ENCODE results near the gene CYGB.

The CYGB gene

DNA sequence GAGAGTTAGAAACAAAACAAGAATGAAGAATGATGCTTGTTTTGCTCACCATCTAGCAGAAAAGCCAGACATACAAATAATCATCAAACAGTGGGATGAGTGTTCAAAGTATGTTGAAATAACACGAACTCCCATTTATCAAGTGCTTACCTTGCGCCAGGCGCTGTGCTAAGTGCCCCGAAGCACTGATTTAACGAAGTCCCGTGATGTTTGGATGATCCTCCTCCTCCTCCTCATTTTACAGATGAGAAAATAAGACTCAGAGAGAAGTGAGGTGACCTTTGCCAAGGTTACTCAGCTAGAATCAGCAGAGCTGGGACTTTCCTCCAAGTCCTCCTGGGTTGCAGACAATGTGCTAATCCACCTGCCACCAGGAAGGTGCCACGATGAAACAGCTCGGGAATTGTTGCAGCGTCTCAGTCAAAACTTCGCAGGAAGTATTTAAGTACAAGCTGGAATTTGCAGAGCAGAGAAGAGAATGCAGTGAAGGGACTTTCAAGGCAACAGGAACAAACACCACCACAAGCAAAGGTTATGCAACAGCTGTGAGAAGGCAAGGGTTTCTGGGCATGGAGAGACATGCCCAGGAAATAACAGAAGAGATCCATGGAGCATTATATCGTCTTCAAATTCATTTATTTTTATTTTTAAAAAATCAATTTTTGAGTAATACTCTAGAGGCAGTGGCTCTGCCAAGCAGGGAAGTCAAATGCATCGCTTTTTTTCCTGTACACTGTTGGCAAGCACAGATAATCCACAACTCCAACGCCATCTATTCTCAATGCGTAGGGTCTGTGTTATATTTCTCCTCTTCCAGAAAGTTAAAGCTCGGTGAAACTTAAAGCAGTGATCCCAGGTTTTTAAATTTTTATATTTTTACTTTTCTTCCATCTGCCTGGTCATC, 13.5 kb upstream of the CYGB start:
- no peak for DNase-seq (ENCODE audit: low read depth in 2 of 2, low spot score in 1 of 2)

GRCh38 chr17:76549539-76549938, 12.0 kb upstream of the CYGB start:
- no peak for DNase-seq (ENCODE audit: low read depth in 2 of 2, low spot score in 1 of 2)

- DNase-seq (ENCODE audit: low read depth in 2 of 2, low spot score in 1 of 2) = no peak
Measured at GRCh38 chr17:76549215-76549518, 11.7 kb upstream of the CYGB start.

GRCh38 chr17:76548378-76549214, 11.1 kb upstream of the CYGB start:
- no peak for DNase-seq (ENCODE audit: low read depth in 2 of 2, low spot score in 1 of 2)

DNA sequence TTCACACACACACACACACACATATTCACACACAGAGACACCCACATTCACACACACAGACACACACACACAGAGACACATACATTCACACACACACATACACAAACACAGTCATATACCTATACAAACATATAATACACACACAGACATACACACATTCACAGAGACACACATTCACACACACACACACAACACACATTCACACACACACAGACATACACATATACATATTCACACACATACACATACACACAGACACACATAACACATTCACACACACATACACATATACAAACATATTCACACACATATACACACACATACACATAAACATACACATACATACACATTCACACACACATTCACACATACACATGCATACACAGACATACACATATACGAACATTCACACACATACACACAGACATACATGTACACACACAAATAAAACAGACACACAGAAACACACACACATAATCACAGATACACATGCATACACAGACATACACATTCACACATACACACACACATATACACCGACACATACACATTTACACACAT, 10.2 kb upstream of the CYGB start:
- no peak for DNase-seq (ENCODE audit: low read depth in 2 of 2, low spot score in 1 of 2)

DNA sequence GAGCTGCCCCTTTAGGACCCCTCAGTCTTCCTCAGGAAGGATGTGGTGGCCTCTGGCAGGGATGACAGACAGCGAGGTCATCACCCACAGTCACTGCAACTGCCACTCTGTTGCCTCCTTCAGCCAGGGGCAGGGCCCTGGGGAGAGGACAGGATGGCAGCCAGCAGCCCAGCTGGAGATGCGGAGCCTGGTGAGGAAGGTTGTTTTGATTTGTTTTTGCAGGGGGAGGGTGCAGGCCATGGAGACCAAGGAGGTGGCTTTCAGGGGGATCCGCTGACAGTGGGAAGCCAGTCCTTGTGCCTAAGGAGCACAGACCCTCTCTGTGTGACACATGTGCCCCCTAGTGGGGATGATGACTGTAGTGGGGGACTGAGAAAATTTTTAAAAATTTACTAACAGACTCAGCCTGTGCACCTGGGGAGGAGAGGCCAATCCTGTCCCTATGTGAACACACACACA, 9.7 kb upstream of the CYGB start:
- no peak for DNase-seq (ENCODE audit: low read depth in 2 of 2, low spot score in 1 of 2)

- no peak for DNase-seq (ENCODE audit: low read depth in 2 of 2, low spot score in 1 of 2)
Measured at GRCh38 chr17:76546556-76547182, 9.2 kb upstream of the CYGB start.

DNA sequence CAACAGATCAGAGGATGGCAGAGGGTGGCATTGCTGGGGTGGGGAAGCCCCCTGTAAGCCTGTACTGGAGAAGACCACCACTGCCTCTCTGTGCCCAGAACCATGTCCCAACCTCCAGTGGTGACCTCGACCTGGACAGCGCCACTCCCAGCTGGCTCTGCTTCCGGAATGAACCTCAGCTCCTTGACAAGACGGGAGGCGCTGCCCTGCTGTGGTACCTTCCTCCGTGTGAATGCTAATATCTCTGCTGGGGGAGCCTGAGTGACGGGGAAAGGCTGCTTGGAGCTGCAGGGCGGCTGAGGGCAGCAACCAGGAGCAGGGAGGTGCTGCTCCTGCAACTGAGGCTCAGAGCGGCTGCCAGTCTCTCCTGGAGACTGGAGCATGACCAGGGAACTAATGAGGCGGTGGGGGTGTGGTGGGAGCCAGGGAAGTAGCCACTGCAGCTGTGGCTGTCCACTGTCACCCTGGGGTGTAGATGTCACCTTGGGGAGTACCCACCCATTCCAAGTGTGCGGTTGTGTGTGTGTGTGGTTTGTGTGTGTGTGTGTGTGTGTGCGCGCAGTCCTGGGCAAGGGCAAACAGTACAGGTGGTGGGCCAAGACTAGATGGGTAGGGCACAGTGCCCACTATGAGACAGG, 8.5 kb upstream of the CYGB start:
- no peak for DNase-seq (ENCODE audit: low read depth in 2 of 2, low spot score in 1 of 2)

- no peak for DNase-seq (ENCODE audit: low read depth in 2 of 2, low spot score in 1 of 2)
Measured at GRCh38 chr17:76544546-76545365, 7.2 kb upstream of the CYGB start.

- DNase-seq (ENCODE audit: low read depth in 2 of 2, low spot score in 1 of 2) = no peak
Measured at GRCh38 chr17:76543826-76544545, 6.5 kb upstream of the CYGB start.

DNA sequence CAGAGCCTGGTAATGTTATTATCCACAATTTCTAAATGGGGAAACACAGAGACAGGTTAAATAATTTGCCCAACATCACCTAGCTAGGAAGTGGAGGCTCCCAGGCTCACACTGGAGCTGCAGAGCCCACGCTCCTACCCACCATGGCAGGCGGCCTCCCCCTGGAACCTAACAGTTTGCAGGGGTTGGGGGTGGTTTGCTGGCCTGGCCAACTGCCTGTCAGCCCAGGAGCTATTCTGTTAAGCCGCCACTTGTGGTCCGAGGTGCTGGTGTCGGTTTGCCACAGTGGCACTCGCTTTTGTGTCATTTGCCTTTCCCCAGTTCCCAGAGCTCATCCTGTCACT, 5.9 kb upstream of the CYGB start:
- no peak for DNase-seq (ENCODE audit: low read depth in 2 of 2, low spot score in 1 of 2)

- no peak for DNase-seq (ENCODE audit: low read depth in 2 of 2, low spot score in 1 of 2)
Measured at GRCh38 chr17:76542984-76543383, 5.5 kb upstream of the CYGB start.

GRCh38 chr17:76542566-76542971, 5.1 kb upstream of the CYGB start:
- no peak for DNase-seq (ENCODE audit: low read depth in 2 of 2, low spot score in 1 of 2)

- DNase-seq (ENCODE audit: low read depth in 2 of 2, low spot score in 1 of 2) = no peak
Measured at GRCh38 chr17:76541739-76542454, 4.4 kb upstream of the CYGB start.

GRCh38 chr17:76540381-76541300, 3.1 kb upstream of the CYGB start:
- no peak for DNase-seq (ENCODE audit: low read depth in 2 of 2, low spot score in 1 of 2)

DNA sequence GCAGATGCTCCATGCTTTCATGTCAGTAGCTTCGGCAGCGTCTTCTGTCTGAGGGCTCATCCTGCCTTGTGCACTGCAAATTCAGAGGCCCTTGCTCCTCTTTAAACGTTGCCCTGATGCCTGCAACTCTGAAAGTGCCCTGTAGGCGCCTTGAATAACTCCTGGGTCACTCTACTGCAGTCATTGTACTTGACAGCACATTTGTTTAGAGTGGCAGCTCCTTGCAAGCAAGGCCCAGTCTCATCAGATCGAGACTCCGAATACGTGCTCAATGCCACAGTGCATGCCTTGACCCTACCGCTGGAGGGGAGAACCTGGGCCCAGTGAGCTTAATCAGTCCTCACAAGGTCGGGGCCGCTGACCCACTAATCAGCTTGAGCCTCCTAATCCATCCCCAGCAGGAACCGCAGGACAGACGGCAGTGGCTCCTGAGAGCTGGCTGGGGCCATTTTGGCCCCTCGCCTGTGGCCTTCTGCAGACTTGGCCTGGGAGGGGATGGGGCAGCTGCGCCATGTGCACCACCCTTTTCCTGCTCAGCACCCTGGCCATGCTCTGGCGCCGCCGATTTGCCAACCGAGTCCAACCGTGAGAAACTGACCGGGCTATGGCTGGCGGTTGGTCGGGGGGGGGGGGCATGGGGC, 2.2 kb upstream of the CYGB start, which contains the start of gene PRCD:
PRCD (plus strand) TSS at position 414 of the 641 bp plus-strand sequence; CDS start at position 512, 98 bp downstream.
- DNase-seq (ENCODE audit: low read depth in 2 of 2, low spot score in 1 of 2) = no peak

DNA sequence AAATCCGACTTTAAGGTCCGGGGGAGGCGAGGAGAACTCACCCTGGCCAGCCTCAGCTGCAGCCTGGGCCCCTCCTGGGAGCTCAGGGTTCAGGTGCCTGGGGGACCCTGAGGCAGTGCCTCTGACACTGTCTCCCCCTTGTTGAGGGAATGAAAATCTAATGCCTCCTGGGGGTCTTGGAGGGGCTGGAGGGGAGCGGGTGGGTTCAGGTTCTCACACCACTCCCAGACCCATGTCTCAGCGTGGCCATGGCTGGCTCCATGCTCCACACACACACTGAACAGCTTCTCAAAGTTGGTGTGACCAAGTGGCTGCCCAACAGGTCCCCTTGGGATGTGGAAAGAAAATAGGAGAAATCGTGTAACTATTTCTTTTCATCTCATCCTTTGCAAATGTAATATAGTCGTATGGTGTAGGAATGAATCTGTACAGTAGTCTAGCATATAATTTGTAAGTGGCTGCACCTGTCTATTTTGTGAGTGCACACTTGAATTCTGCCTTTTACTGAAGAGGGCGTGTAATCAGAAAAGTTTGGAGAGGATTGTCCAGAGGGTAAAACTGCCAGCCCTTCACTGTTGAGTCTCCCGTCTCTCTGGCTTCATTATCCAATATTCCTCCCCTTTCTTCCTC, 1.5 kb upstream of the CYGB start:
- no peak for DNase-seq (ENCODE audit: low read depth in 2 of 2, low spot score in 1 of 2)

Measured in stimulated activated CD8-positive, alpha-beta memory T cell treated with anti-CD3 and anti-CD28 coated beads, Interleukin-4, amount 100 ng/mL, for 4 hours (primary cell).